HG03095 (cell line): ENCODE results near the gene RAB22A.

Experiments used
- ATAC-seq: cut with Tn5 transposase; IDR thresholded peaks from one replicate; pipeline ENCODE4 v1.9.1; 2021; ENCODE audit warnings: moderate library complexity; ENCODE audit not compliant: unreplicated experiment

RAB22A gene

GRCh38 chr20:58300321-58300720 lies 9.2 kb upstream of the RAB22A start:
- ATAC-seq, result no peak

GRCh38 chr20:58303547-58303946 lies 6.0 kb upstream of the RAB22A start:
- ATAC-seq, result no peak

GRCh38 chr20:58305061-58305460 lies 4.5 kb upstream of the RAB22A start:
- ATAC-seq, result no peak

- no peak for ATAC-seq
These were observed 2.9 kb upstream of the RAB22A start for GRCh38 chr20:58306421-58307261.

- ATAC-seq, result no peak
These were observed 2.2 kb upstream of the RAB22A start for GRCh38 chr20:58307270-58307669.

GRCh38 chr20:58308290-58308679 lies 1.2 kb upstream of the RAB22A start:
- no peak for ATAC-seq

GRCh38 chr20:58308680-58309527 lies 611 bp upstream of the RAB22A start:
- peak; percentile 58 for ATAC-seq

- ATAC-seq, result no peak
These were observed 822 bp downstream of the RAB22A start for GRCh38 chr20:58310291-58310782.

- ATAC-seq, result no peak
These were observed 3.3 kb downstream of the RAB22A start for GRCh38 chr20:58312836-58313235.

GRCh38 chr20:58313396-58313795 lies 3.9 kb downstream of the RAB22A start:
- ATAC-seq, result no peak

GRCh38 chr20:58321205-58321604 lies 11.7 kb downstream of the RAB22A start:
- ATAC-seq, result no peak

GRCh38 chr20:58322083-58322482 lies 12.6 kb downstream of the RAB22A start:
- no peak for ATAC-seq

- no peak for ATAC-seq
These were observed 16.4 kb downstream of the RAB22A start for GRCh38 chr20:58325912-58326311.

- no peak for ATAC-seq
These were observed 17.7 kb downstream of the RAB22A start for GRCh38 chr20:58327211-58327610.

- ATAC-seq, result no peak
These were observed 19.3 kb downstream of the RAB22A start for GRCh38 chr20:58328836-58329235.

- ATAC-seq, result no peak
These were observed 20.2 kb downstream of the RAB22A start for GRCh38 chr20:58329711-58330110.

GRCh38 chr20:58330249-58330648 lies 20.7 kb downstream of the RAB22A start:
- ATAC-seq, result no peak

GRCh38 chr20:58330687-58331086 lies 21.2 kb downstream of the RAB22A start:
- no peak for ATAC-seq

GRCh38 chr20:58331961-58332551 lies 22.5 kb downstream of the RAB22A start:
- no peak for ATAC-seq

GRCh38 chr20:58339741-58340140 lies 30.2 kb downstream of the RAB22A start:
- ATAC-seq, result no peak

GRCh38 chr20:58340151-58340550 lies 30.6 kb downstream of the RAB22A start:
- ATAC-seq, result no peak
